ENCODE measurements around the gene CDH18.

DNA sequence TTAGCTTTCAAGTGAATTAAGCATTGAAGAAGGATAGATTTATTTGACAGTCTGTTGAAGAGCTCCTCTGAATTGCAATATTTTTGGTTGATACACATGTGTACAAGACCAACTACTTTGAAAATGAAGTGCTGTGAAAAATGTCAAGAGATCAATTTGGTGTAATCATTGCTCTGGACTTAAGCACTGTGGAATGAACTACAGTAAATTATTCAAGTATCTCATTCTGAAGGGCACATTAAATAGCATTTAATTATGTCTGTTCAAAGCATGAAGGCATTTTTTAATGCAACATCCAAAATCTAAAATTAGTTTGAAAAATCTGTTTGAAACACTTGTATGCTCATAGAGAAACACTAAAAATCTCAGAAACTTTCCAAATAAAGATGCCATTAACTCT, 107.5 kb downstream of the CDH18 start:
- TF ChIP-seq EP300 (conservative IDR thresholded peaks at IDR 0.05; ENCODE audit: poor library complexity, severe bottlenecking) (no peak), RAD21 (conservative IDR thresholded peaks at IDR 0.05) (no peak)
- TF ChIP-seq, protein P1, sequence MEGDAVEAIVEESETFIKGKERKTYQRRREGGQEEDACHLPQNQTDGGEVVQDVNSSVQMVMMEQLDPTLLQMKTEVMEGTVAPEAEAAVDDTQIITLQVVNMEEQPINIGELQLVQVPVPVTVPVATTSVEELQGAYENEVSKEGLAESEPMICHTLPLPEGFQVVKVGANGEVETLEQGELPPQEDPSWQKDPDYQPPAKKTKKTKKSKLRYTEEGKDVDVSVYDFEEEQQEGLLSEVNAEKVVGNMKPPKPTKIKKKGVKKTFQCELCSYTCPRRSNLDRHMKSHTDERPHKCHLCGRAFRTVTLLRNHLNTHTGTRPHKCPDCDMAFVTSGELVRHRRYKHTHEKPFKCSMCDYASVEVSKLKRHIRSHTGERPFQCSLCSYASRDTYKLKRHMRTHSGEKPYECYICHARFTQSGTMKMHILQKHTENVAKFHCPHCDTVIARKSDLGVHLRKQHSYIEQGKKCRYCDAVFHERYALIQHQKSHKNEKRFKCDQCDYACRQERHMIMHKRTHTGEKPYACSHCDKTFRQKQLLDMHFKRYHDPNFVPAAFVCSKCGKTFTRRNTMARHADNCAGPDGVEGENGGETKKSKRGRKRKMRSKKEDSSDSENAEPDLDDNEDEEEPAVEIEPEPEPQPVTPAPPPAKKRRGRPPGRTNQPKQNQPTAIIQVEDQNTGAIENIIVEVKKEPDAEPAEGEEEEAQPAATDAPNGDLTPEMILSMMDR (IDR thresholded peaks at IDR 0.05; ENCODE audit: poor library complexity, severe bottlenecking) = no peak

All from neural cell (in vitro differentiated cells).